DND-41 (cell line): ENCODE data around the gene LPIN1.

Experiments used
- ATAC-seq: fragments of 200-7000 bp; cut with Tn5 transposase; 3 replicates; pipeline ENCODE4 v1.9.1; 2021; ENCODE audit warnings: low read depth; ENCODE audit not compliant: insufficient read depth
- DNase-seq: peaks from one replicate; pipeline ENCODE4 v3.0.0-alpha.2; 2020
- H2AFZ ChIP-seq: 2 replicates; pipeline ENCODE4 v1.6.0; 2012; ENCODE audit warnings: low read depth, low read length
- H3K27ac ChIP-seq: 2 replicates; pipeline ENCODE4 v1.5.1; 2012; ENCODE audit warnings: low read length, inconsistent platforms
- H3K27me3 ChIP-seq: fragments of 200-600 bp; sonication (generic); 2 replicates; pipeline ENCODE4 v1.6.0; 2012; ENCODE audit warnings: low read length, mild to moderate bottlenecking, inconsistent platforms; ENCODE audit not compliant: insufficient read depth, poor library complexity
- H3K36me3 ChIP-seq: 2 replicates; pipeline ENCODE4 v1.5.1; 2012; ENCODE audit warnings: low read length, inconsistent platforms; ENCODE audit not compliant: insufficient read depth
- H3K4me1 ChIP-seq: 2 replicates; pipeline ENCODE4 v1.5.1; 2012; ENCODE audit warnings: mild to moderate bottlenecking, low read length; ENCODE audit not compliant: insufficient read depth
- H3K4me2 ChIP-seq: 2 replicates; pipeline ENCODE4 v1.6.0; 2012; ENCODE audit warnings: mild to moderate bottlenecking, moderate library complexity, low read length, inconsistent platforms; ENCODE audit not compliant: insufficient read depth
- H3K4me3 ChIP-seq, 2 experiments: fragments of 200-600 bp in 1 of 2; shearing (Covaris generic) in 1 of 2; 2 replicates each; pipeline ENCODE4 v1.5.1; 2012 to 2016; ENCODE audit warnings: inconsistent platforms in 2 of 2, low read length in 2 of 2, mild to moderate bottlenecking in 2 of 2, low read depth in 1 of 2, moderate library complexity in 1 of 2
- H3K79me2 ChIP-seq: 2 replicates; pipeline ENCODE4 v1.6.0; 2012; ENCODE audit warnings: low read length, inconsistent platforms; ENCODE audit not compliant: insufficient read depth
- H3K9ac ChIP-seq: 2 replicates; pipeline ENCODE4 v1.6.0; 2012; ENCODE audit warnings: low read depth, mild to moderate bottlenecking, inconsistent platforms, low read length, moderate library complexity
- H3K9me3 ChIP-seq: 2 replicates; pipeline ENCODE4 v1.5.1; 2012; ENCODE audit warnings: low read length, moderate library complexity, mild to moderate bottlenecking, inconsistent platforms; ENCODE audit not compliant: insufficient read depth, severe bottlenecking
- H4K20me1 ChIP-seq: 2 replicates; pipeline ENCODE4 v1.6.0; 2012; ENCODE audit warnings: low read length; ENCODE audit not compliant: insufficient read depth
- EZH2 ChIP-seq: IDR thresholded peaks from 3 replicates; pipeline ENCODE4 v1.6.1; 2012; ENCODE audit warnings: borderline replicate concordance, low read depth, mild to moderate bottlenecking, moderate library complexity, low read length, inconsistent platforms; ENCODE audit not compliant: severe bottlenecking
- TF ChIP-seq, protein P1 (sequence below): IDR thresholded peaks from 2 replicates; pipeline ENCODE4 v1.5.1; 2012; ENCODE audit warnings: borderline replicate concordance, low read length, moderate library complexity, mild to moderate bottlenecking; ENCODE audit not compliant: poor library complexity, severe bottlenecking; ENCODE audit errors: extremely low read depth

Gene LPIN1

GRCh38 chr2:11769516-11769915, 23.1 kb downstream of the LPIN1 start:
- H3K36me3 ChIP-seq = peaks cover 84% of the 10 kb centered on the region

GRCh38 chr2:11770531-11771188, 24.2 kb downstream of the LPIN1 start:
- H3K4me1 ChIP-seq = peaks cover 14% of the 10 kb centered on the region
- TF ChIP-seq EZH2 = no peak
- TF ChIP-seq, protein P1, sequence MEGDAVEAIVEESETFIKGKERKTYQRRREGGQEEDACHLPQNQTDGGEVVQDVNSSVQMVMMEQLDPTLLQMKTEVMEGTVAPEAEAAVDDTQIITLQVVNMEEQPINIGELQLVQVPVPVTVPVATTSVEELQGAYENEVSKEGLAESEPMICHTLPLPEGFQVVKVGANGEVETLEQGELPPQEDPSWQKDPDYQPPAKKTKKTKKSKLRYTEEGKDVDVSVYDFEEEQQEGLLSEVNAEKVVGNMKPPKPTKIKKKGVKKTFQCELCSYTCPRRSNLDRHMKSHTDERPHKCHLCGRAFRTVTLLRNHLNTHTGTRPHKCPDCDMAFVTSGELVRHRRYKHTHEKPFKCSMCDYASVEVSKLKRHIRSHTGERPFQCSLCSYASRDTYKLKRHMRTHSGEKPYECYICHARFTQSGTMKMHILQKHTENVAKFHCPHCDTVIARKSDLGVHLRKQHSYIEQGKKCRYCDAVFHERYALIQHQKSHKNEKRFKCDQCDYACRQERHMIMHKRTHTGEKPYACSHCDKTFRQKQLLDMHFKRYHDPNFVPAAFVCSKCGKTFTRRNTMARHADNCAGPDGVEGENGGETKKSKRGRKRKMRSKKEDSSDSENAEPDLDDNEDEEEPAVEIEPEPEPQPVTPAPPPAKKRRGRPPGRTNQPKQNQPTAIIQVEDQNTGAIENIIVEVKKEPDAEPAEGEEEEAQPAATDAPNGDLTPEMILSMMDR = no peak
- no peaks in the 10 kb centered on the region for H3K9me3 ChIP-seq
- no peaks in the 10 kb centered on the region for H4K20me1 ChIP-seq
- ATAC-seq = no peak
- H3K27ac ChIP-seq = no peak overlapping the region
- no peak overlapping the region for H3K9ac ChIP-seq
- no peaks in the 10 kb centered on the region for H3K27me3 ChIP-seq
- H3K4me2 ChIP-seq = no peak overlapping the region
- peaks cover 82% of the 10 kb centered on the region for H3K36me3 ChIP-seq
- DNase-seq = no peak
- no peaks in the 10 kb centered on the region for H3K79me2 ChIP-seq
- H2AFZ ChIP-seq = no peak overlapping the region
- H3K4me3 ChIP-seq = no peak overlapping the region

More at GRCh38 chr2:11769516-11769915, 23.1 kb downstream of the LPIN1 start:
- Histone ChIP-seq H3K4me1 (peaks cover 3% of the 10 kb centered on the region; the same call in 1 of the 2 replicates), H2AFZ (no peak overlapping the region), H3K79me2 (peaks cover 6% of the 10 kb centered on the region; the same call in 1 of the 2 replicates), H3K9ac (no peak overlapping the region), H3K27me3 (no peaks in the 10 kb centered on the region), H3K9me3 (no peaks in the 10 kb centered on the region), H3K4me2 (no peak overlapping the region), H3K27ac (no peak overlapping the region), H3K4me3 (no peak overlapping the region), H4K20me1 (no peaks in the 10 kb centered on the region; the same call in 1 of the 2 replicates)
- no peak for ATAC-seq
- TF ChIP-seq, protein P1 = no peak
- TF ChIP-seq EZH2 = no peak
- no peak for DNase-seq

- ATAC-seq (no peak), DNase-seq (no peak)
- H3K36me3 ChIP-seq = peaks cover 74% of the 10 kb centered on the region
- no peak overlapping the region for H3K4me2 ChIP-seq
- no peaks in the 10 kb centered on the region for H3K27me3 ChIP-seq
- H2AFZ ChIP-seq = no peak overlapping the region
- H3K4me1 ChIP-seq = peaks cover 17% of the 10 kb centered on the region
- TF ChIP-seq, protein P1 = no peak
- TF ChIP-seq EZH2 = no peak
- no peak overlapping the region for H3K9ac ChIP-seq
- H3K27ac ChIP-seq = no peak overlapping the region
- no peak overlapping the region for H3K4me3 ChIP-seq
- H3K79me2 ChIP-seq = no peaks in the 10 kb centered on the region
- no peaks in the 10 kb centered on the region for H3K9me3 ChIP-seq
- H4K20me1 ChIP-seq = no peaks in the 10 kb centered on the region
These were observed 25.7 kb downstream of the LPIN1 start for GRCh38 chr2:11771971-11772615.

DNA sequence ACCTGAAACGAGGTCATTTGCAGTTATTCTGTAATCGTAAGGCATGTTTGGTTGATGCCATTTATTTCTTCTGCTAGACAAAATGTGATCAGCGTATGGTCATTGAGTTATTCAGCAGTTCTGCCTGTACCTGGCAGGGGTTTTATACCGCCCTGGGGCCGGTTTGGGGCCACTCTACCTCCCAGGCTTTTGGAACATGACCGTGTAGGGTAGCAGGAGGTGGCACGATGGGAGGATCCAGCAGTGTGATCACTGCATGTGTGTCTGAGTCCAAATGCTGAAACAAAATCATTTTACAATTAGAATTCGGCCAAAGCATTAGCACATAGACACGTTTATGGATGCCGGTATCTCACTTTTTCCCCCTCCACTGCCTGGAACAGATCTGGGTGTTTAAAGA, 26.7 kb downstream of the LPIN1 start:
- H3K4me3 ChIP-seq = no peak overlapping the region
- H3K9me3 ChIP-seq = no peaks in the 10 kb centered on the region
- peaks cover 72% of the 10 kb centered on the region for H3K36me3 ChIP-seq
- no peaks in the 10 kb centered on the region for H4K20me1 ChIP-seq
- H3K4me1 ChIP-seq = peaks cover 17% of the 10 kb centered on the region
- H3K27me3 ChIP-seq = no peaks in the 10 kb centered on the region
- ATAC-seq = no peak
- TF ChIP-seq, protein P1 = no peak
- TF ChIP-seq EZH2 = no peak
- no peak for DNase-seq
- H3K27ac ChIP-seq = no peak overlapping the region
- H2AFZ ChIP-seq = no peak overlapping the region
- H3K9ac ChIP-seq = no peak overlapping the region
- H3K4me2 ChIP-seq = no peak overlapping the region
- H3K79me2 ChIP-seq = no peaks in the 10 kb centered on the region
